GM12874 (cell line): ENCODE measurements around the gene OSBPL8.
A peak's percentile ranks its signal among the peaks of the same experiment; 100 is the strongest.

Source experiments
- CTCF ChIP-seq: IDR thresholded peaks from 2 replicates; pipeline ENCODE4 v1.5.1; 2011; ENCODE audit warnings: low read depth, mild to moderate bottlenecking, control low read depth, low read length, moderate library complexity; ENCODE audit not compliant: insufficient read depth

The OSBPL8 gene

GRCh38 chr12:76586764-76587395 lies 27.3 kb upstream of the OSBPL8 start:
- peak; percentile 43; the same call in 1 of the 2 replicates for TF ChIP-seq CTCF

GRCh38 chr12:76583301-76583700 lies 23.7 kb upstream of the OSBPL8 start:
- TF ChIP-seq CTCF: no peak

- no peak for TF ChIP-seq CTCF
Observed at GRCh38 chr12:76573840-76574373, 14.3 kb upstream of the OSBPL8 start.

GRCh38 chr12:76571256-76571655 lies 11.7 kb upstream of the OSBPL8 start:
- no peak for TF ChIP-seq CTCF

- no peak for TF ChIP-seq CTCF
Observed at GRCh38 chr12:76569685-76570604, 10.4 kb upstream of the OSBPL8 start.

GRCh38 chr12:76568888-76569551 lies 9.4 kb upstream of the OSBPL8 start:
- TF ChIP-seq CTCF: no peak

GRCh38 chr12:76568130-76568529 lies 8.6 kb upstream of the OSBPL8 start:
- no peak for TF ChIP-seq CTCF
